Measurements from ENCODE around the gene SYNC. TPM values are rescaled to one million over a fixed set of nuclear protein-coding genes. Genes with fewer than 3 reads are reported as not detected.
"Not testable (repeated sequence)": the region's sequence is repeated elsewhere in the genome, so short reads cannot be mapped to it uniquely, and the experiment has no call there.

SYNC gene
- total RNA-seq, 2 donors from 2014 or later = 14.5 to 15.8 TPM

DNA sequence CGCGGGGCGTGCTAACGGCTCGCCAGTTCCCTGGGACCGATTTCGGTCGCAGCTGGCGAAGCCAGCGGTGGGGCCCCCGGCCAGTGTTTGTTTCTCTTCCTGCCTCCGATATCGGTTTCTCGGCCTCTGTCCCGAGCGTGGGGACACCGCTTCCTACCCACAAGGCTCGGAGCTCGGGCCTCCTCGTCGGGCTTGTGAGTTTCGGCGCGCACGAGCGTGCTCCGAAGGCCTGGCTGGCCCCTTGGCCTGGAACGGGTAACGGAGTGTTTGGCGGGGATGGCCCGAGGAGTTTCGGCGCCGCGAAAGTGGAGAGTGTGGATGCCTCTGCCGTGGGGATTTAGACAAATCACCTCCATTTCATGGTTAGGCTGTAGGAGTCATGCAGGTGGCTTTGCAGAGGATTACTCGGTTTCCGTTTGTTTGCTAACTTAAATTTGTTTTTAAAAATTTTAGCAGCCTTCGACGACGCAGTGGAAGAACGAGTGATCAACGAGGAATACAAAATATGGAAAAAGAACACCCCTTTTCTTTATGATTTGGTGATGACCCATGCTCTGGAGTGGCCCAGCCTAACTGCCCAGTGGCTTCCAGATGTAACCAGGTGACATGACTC lies 51.0 kb downstream of the SYNC start:
- ATAC-seq = peak; percentile 14 to 25
- intact Hi-C loops (cut with DNase I) = no loop called here

DNA sequence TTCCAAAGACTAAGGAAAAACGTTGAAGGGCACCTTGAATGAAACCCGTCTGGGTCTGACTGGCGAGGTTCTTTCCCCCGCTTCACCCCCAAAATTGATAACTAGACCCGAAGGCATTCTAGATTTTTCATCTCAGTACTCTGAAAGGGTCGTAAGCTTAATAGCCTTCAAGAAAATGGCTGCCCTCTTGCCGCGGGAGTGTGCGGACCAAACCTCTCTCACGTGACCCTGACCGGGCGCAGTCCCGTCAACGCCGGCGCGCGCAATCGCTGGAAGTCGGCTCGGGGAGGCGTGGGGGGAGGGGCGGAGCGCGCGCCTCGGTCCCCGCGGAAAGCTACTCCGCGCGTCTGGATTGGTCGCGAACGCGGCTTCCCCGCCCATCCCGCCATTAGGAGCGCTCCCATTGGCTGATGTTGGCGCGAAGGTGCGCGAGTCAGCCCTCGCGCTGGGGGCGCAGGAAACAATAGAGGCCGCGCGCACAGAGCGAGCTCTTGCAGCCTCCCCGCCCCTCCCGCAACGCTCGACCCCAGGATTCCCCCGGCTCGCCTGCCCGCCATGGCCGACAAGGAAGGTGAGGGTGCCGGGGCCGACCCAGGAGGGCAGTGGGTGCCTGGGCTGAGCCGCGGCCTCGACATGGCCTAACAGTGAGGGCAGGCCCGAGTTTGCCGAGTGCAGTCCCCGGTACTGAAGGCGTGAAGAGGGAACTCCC lies 51.7 kb downstream of the SYNC start, which contains the start of gene RBBP4:
RBBP4 (plus strand) TSS at position 457 of the 709 bp plus-strand sequence; CDS start at position 556, 99 bp downstream.
- intact Hi-C loops (cut with DNase I) = no loop called here

More for the DNA sequence above, 51.0 kb downstream of the SYNC start:
- DNase-seq = no peak

DNA sequence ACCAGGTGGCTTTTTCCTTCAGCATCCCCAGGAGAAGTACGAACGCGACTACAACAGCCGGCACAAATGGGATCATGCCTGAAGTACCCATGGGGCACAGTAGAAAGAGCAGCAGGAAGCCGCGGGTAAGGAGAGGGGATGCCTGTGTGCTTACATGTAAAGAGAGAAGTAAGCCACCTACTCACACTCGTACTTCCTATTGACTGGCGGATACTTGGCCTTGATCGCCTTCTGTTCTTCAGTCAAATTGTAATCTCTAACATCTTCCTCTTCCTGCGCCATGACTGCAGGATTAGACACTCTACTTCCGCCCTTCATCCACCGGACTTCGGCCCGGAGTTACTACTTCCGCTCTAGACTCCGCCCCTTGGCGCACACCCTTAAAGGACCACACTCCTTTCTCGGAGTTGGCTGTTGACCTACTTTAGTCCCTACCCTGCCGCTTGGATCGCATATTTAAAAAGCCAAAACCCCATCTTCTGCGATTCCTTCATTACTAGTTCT lies 52.3 kb downstream of the SYNC start, which contains the start of gene ZBTB8OS:
ZBTB8OS (minus strand) TSS at position 303 of the 504 bp plus-strand sequence; CDS start at position 282, 21 bp downstream.
- DNase-seq (peak; percentile 94), ATAC-seq (peak; percentile 86 to 94)
- intact Hi-C loops (cut with DNase I) = no loop called here

More for the DNA sequence above, 51.7 kb downstream of the SYNC start, which contains the start of gene RBBP4:
- DNase-seq = peak; percentile 99
- peak; percentile 97 to 98 for ATAC-seq

DNA sequence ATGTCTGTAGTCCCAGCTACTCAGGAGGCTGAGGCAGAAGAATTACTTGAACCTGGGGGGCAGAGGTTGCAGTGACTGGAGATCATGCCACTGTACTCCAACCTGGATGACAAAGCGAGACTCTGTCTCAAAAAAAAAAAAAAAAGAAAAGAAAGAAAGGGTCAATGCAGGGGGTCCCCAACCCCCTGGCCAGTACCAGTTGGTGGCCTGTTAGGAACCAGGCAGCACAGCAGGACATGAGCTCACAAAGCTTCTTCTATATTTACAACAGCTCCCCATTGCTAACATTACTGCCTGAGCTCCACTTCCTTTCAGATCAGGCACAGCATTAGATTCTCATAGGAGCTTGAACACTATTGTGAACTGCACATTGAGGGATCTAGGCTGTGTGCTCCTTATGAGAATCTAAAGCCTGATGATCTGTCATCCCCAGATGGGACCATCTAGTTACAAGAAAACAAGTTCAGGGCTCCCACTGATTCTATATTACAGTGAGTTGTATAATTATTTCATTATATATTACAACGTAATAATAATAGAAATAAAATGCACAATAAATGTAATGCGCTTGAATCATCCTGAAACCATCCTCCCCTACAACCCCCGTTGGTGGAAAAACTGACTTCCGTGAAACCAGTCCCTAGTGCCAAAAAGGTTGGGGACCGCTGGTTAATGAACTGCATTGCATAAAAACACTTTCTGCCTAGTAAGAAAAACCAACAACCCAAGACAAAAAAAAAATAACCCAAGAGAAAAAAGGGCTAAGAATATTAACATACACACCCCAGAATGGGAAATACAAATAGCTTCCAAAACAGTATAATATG lies 55.0 kb downstream of the SYNC start:
- DNase-seq = no peak
- intact Hi-C loops (cut with DNase I) = no loop called here

DNA sequence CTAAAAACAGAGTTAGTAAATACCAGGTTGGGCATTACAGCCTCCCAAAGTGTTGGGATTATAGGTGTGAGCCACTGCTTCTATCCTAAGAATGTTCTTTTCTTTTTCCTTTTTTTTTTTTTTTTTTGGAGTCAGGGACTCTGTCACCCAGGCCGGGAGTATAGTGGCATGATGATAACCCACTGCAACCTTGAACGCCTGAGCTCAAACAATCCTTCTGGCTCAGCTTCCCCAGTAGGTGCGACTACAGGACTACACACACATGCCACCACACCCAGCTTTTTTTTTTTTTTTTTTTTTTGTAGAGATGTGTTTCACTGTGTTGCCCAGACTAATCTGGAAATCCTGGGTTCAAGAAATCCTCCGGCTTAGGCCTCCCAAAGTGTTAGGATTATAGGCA lies 58.1 kb downstream of the SYNC start:
- intact Hi-C loops (cut with DNase I) = no loop called here
- DNase-seq (no peak), ATAC-seq (no peak)

More for the DNA sequence above, 55.0 kb downstream of the SYNC start:
- ATAC-seq = no peak

DNA sequence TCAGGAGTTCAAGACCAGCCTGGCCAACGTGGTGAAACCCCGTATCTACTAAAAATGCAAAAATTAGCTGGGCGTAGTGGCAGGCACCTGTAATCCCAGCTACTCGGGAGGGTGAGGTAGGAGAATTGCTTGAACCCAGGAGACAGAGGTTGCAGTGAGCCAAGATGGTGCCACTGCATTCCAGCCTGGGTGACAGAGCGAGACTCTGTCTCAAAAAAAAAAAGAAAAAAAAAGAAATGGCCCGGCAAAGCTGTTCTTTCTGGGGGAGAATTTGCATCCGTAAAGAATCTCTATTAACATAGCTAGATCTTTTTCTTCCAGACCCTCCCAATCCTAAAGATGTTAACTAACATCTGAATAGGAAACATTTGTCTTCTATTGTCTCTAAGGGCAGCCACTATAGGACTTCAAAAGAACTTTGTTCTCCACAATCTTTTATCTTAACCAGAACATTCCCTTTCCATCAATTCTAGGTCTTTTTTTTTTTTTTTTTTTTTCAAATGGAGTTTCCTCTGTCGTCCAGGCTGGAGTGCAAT lies 60.2 kb downstream of the SYNC start:
- DNase-seq, ATAC-seq: not testable (repeated sequence)

DNA sequence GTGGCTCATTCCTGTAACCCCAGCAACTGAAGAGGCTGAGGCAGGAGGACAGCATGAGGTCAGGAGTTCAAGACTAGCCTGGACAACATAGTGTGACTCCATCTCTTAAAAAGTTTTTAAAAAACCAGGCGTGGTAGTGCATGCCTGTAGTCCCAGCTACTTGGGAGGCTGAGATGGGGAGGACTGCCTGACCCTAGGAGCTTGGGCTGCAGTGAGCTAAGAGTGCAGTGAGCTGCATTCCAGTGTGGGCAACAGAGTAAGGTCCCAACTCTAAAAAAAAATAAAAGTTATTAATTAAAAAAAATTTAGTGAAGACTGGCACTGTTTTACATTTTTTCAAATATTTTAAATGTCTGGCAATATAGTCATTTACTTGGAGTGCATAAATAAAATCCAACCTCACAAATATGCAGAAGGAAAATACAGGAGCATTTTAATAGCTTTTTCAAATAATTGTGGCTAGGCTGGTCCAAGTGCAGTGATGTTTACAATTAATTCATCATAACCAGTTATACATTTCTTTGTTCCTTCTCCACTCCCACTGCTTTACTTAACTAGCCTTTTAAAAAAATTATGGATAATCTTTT lies 63.0 kb downstream of the SYNC start:
- intact Hi-C loops (cut with DNase I) = no loop called here
- ATAC-seq (no peak), DNase-seq (no peak)

More for the DNA sequence above, 60.2 kb downstream of the SYNC start:
- intact Hi-C loops (cut with DNase I) = not testable (repeated sequence)

DNA sequence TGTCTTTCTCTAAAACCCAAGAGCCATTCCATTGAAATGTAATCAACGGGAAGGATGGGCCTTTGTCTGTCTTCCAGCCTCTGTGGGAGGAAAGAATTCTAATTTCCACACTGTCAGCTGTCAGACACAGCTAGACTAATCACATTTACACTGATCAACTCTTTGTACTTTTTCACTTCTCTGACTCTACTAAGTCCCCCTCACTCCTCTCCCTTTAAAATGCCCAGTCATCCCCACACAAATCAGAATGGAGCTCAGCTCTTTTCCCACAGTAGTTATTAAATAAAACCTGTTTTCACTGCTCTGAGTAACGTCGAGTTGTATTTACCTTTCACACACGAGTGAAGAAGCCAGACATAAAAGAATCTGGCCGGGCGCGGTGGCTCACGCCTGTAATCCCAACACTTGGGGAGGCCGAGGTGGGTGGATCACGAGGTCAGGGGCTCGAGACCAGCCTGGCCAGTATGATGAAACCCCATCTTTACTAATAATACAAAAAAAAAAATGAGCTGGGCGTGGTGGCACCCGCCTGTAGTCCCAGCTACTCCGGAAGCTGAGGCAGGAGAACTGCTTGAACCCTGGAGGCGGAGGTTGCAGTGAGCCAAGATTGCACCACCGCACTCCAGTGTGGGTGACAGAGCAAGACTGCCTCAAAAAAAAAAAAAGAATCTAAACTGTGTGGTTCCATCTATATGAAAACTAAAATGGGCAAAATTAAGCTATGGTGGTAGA lies 65.5 kb downstream of the SYNC start:
- intact Hi-C loops (cut with DNase I) = no loop called here
- DNase-seq (no peak), ATAC-seq (no peak)

DNA sequence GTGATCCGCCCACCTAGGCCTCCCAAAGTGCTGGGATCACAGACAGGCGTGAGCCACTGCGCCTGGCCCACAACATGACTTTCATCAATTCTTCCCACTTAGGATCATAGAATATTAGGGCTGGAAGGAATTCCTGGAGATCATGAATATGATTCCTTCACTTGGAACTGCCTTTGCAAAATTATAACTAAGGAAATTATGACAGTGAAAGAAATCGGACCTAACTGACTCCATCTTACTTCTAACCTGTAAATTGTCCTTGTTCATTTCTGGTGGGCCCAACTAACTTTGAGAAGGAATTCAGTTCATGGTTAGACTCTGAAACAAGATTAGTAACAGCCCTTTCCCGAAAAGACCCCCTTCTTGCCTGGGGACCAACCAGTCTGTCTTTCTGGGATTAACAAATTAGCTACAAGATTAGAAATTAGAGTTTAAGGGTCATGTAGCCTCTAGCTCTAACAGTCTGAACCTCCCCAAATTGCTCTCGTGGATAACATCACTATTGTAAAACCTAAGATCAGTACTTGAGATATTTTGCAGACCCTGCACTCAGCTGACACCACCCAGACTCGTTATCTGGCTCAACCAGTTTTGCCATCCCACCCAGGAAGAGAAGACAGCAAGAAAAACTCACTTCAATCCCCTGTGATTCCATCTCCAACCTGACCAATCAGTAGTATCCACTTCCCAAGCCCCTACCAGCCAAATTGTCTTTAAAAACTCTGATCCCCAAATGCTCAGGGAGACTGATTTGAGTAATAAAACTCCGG lies 66.9 kb downstream of the SYNC start:
- no peak for DNase-seq
- intact Hi-C loops (cut with DNase I) = no loop called here
- ATAC-seq = no peak

DNA sequence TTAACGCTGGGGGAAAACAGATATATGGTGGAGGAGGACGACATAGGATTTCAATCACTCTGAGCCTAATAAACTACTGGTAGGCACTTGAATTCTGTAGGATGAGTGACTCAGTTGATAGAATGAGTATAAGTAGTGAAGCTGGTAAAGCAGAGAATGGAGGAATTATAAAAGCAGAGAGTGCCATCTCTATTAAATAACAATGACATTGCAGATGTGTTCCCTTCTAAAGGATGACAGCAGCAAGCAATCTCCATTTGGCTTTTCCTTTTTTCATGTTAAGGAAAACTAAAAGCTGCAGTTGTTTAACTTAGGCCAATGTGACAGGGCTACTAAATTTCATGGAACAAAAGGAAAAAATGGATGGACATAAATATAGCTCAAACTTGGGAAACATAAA lies 69.7 kb downstream of the SYNC start:
- DNase-seq = no peak
- intact Hi-C loops (cut with DNase I) = no loop called here

DNA sequence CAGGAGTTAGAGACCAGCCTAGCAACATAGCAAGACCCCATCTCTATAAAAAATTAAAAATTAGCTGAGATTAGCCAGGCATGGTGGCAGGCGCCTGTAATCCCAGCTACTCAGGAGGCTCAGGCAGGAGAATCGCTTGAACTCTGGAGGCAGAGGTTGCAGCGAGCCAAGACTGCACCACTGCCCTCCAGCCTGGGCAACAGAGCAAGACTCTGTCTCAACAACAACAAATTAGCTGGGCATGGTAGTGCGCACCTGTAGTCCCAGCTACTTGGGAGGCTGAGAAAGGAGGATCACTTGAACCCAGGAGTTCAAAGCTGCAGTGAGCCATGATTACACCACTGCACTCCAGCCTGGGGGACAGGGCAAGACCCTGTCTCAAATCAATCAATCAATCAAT lies 72.4 kb downstream of the SYNC start:
- DNase-seq; intact Hi-C loops (cut with DNase I); ATAC-seq: not testable (repeated sequence)

More for the DNA sequence above, 69.7 kb downstream of the SYNC start:
- no peak for ATAC-seq

Other genes with a start within 250 kb of the SYNC start
- gene ZBTB8B, start 237.7 kb downstream of the SYNC start, total RNA-seq = under 1 TPM in 1 of 2 donors, not detected in 1; 0.03 TPM
- 1 to 10 TPM; 3.0 to 4.7 TPM for gene ZBTB8A, start 163.3 kb downstream of the SYNC start, total RNA-seq
- gene ZBTB8OS, start 52.2 kb downstream of the SYNC start, total RNA-seq = 10 to 100 TPM; 26.2 to 32.7 TPM
- 100 to 1,000 TPM in 1 of 2 donors, 10 to 100 TPM in 1; 95.8 to 108 TPM for gene RBBP4, start 51.6 kb downstream of the SYNC start, total RNA-seq
- gene YARS1, start 114.6 kb upstream of the SYNC start, total RNA-seq = 10 to 100 TPM; 36.7 to 70.0 TPM
- 10 to 100 TPM; 16.2 to 17.5 TPM for gene S100PBP, start 114.9 kb upstream of the SYNC start, total RNA-seq
- 10 to 100 TPM; 74.3 to 92.5 TPM for gene FNDC5, start 168.1 kb upstream of the SYNC start, total RNA-seq
- not detected for gene HPCA, start 183.7 kb upstream of the SYNC start, total RNA-seq
- gene TMEM54, start 198.6 kb upstream of the SYNC start, total RNA-seq = 10 to 100 TPM; 11.4 to 11.5 TPM

All from left cardiac atrium (tissue), 4 donors.